Right lobe of liver (tissue), 4 donors: ENCODE results near the gene AVPR2.

Experiments used
- POLR2A ChIP-seq: fragments of 450-650 bp; IDR thresholded peaks from one replicate; pipeline ENCODE4 v1.6.1; 2017; ENCODE audit warnings: antibody characterized with exemption, mild to moderate bottlenecking
- TF ChIP-seq, protein P1 (sequence below), 4 donors: fragments of 200-600 bp in 3 of 4; fragments of 450-650 bp in 1 of 4; IDR thresholded peaks; one replicate each; pipeline versions ENCODE4 v1.5.1 to v1.8.0; 2016 to 2022; ENCODE audit warnings: antibody characterized with exemption in 4 of 4, mild to moderate bottlenecking in 2 of 4
- donor health status: DM: no; HTN: no; CAD: no.
- donor health status: DM: no; HTN: no; CAD: no.
- donor health status: DM: no; HTN: yes; CAD: no.

DNA sequence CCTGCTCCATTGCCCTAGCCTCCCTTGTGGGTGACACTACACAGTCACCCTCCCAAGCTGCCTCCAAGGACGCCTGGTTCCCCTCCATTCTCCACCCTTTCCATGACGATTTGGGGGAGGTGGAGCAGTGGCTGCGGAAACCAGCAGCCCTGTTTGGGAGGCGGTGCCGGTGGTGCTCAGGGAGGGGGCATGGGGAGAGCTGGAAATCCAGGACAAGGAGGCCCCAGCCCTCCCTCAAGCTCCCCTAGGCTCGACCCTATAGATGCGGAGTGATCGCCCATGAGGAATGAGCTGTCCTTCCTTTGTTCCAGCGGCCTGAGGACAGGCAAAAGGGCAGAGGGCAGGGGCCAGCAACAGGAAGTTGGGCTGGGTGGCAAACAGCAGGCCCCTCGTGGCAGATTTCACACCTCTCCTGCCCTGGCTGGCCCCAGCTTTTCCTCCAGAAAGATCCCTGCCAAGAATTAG is 43.6 kb downstream of the AVPR2 start:
- TF ChIP-seq, protein P1, sequence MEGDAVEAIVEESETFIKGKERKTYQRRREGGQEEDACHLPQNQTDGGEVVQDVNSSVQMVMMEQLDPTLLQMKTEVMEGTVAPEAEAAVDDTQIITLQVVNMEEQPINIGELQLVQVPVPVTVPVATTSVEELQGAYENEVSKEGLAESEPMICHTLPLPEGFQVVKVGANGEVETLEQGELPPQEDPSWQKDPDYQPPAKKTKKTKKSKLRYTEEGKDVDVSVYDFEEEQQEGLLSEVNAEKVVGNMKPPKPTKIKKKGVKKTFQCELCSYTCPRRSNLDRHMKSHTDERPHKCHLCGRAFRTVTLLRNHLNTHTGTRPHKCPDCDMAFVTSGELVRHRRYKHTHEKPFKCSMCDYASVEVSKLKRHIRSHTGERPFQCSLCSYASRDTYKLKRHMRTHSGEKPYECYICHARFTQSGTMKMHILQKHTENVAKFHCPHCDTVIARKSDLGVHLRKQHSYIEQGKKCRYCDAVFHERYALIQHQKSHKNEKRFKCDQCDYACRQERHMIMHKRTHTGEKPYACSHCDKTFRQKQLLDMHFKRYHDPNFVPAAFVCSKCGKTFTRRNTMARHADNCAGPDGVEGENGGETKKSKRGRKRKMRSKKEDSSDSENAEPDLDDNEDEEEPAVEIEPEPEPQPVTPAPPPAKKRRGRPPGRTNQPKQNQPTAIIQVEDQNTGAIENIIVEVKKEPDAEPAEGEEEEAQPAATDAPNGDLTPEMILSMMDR (IDR thresholded peaks at IDR 0.05) = no peak
- TF ChIP-seq POLR2A = no peak
